ENCODE data around the gene GPR37L1.
"Not testable (repeated sequence)": the region's sequence is repeated elsewhere in the genome, so short reads cannot be mapped to it uniquely, and the experiment has no call there.

Gene GPR37L1

DNA sequence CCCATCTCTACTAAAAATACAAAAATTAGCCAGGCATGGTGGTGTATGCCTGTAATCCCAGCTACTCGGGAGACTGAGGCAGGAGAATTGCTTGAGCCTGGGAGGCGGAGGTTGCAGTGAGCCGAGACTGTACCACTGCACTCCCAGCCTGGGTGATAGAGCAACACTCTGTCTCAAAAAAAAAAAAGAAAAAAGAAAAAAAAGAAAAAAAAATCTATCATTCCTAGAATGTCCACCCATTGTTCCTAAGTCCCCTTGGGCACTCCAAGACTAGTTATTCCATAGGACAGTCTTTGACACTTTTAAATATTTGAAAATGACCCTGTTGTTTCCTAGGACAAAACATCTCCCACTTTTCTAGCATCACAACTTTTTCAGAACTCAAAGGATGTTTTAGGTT, 18.8 kb downstream of the GPR37L1 start:
- not testable (repeated sequence) for H2BK5ac ChIP-seq (ENCODE audit: low read length); H4K91ac ChIP-seq (ENCODE audit: low read depth, low read length, poor library complexity); H3K27ac ChIP-seq (replicated peaks; ENCODE audit: low read length); H3K4me2 ChIP-seq (ENCODE audit: insufficient read depth, low read length, poor library complexity, severe bottlenecking); H2BK12ac ChIP-seq (ENCODE audit: low read length); H2BK120ac ChIP-seq (ENCODE audit: low read depth, low read length); H4K8ac ChIP-seq (ENCODE audit: low read depth, low read length); H2AFZ ChIP-seq (ENCODE audit: low read length); H3K23ac ChIP-seq (ENCODE audit: low read depth, low read length, poor library complexity); H3K9ac ChIP-seq (ENCODE audit: low read depth, low read length, poor library complexity); H3K18ac ChIP-seq (ENCODE audit: low read length); DNase-seq (ENCODE audit: low spot score); H3K4me3 ChIP-seq (ENCODE audit: low read length in 2 of 2); H2BK15ac ChIP-seq (ENCODE audit: low read length); H3K4ac ChIP-seq (ENCODE audit: low read length); H3K9me3 ChIP-seq (replicated peaks in 1 of 2; ENCODE audit: control insufficient read depth in 2 of 2, insufficient read depth in 1 of 2, low read depth in 1 of 2, low read length in 2 of 2); H3K14ac ChIP-seq (ENCODE audit: low read length); H2AK5ac ChIP-seq (ENCODE audit: low read depth, low read length)
- H3K4me1 ChIP-seq (ENCODE audit: control insufficient read depth in 2 of 2, insufficient read depth in 1 of 2, low read depth in 1 of 2, low read length in 2 of 2), result peaks cover 9 to 12% of the 10 kb centered on the region in 2 donors
- H3K27me3 ChIP-seq (ENCODE audit: control insufficient read depth in 3 of 3, insufficient read depth in 3 of 3, low read depth in 1 of 3, low read length in 3 of 3), result peaks cover 0 to 17% (median 8%) of the 10 kb centered on the region in 3 experiments
- WGBS, 2 donors (ENCODE audit: extremely low coverage in 2 of 2, insufficient read length in 2 of 2, insufficient replicate concordance in 1 of 2), result no CpG with 5 or more reads among the region's 3 CpGs
- peaks cover 6 to 25% of the 10 kb centered on the region in 2 donors for H3K36me3 ChIP-seq (replicated peaks in 1 of 2; ENCODE audit: control insufficient read depth in 2 of 2, insufficient read depth in 2 of 2, low read length in 2 of 2)
- H3K79me1 ChIP-seq (ENCODE audit: low read depth, low read length), result peaks cover 12% of the 10 kb centered on the region

DNA sequence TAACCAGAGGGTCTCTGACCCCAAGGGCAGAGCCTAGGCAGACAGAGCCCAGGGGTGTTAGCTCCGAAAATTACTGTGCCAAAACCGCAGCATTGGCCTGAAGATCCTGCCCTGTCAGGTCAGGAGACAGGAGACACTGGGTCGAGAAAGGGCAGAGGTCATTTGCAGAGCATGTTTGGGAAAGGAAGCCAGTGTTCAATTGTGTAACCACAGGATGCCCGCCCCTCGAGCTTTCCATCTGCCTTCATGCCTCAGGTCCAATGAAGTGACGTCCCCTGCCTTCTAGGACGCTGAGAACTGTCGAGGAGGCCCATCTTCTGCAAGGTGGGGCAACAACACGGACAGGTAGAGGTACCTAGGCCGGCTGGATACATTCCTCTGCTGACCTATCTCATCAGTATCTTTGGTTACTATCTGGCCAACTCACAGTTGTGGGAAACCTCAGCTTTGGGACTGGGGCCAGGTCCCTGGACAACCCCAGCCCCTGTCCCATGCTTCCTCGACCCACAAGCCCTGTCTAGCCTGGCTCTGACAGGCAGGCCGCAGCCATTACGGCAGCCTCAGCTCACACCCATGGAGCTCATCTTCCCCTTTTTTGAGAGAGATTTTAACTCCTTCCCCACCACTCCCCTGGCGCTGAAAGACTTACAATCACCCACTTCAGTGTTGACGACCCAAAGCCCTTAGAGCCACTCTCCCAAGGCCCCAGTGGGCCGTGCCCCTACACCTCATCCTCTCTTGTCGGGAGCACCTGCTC, 20.5 kb downstream of the GPR37L1 start:
- no peak overlapping the region for H2BK120ac ChIP-seq (ENCODE audit: low read depth, low read length)
- H3K27ac ChIP-seq (replicated peaks; ENCODE audit: low read length), result no peak overlapping the region
- no peak overlapping the region for H3K23ac ChIP-seq (ENCODE audit: low read depth, low read length, poor library complexity)
- no peak for DNase-seq (ENCODE audit: low spot score)
- H4K8ac ChIP-seq (ENCODE audit: low read depth, low read length), result no peak overlapping the region
- peaks cover 10% of the 10 kb centered on the region for H3K79me1 ChIP-seq (ENCODE audit: low read depth, low read length)
- peak overlapping the region; percentile 27 for H2BK5ac ChIP-seq (ENCODE audit: low read length)
- H3K4me2 ChIP-seq (ENCODE audit: insufficient read depth, low read length, poor library complexity, severe bottlenecking), result peak overlapping the region; percentile 84
- H3K18ac ChIP-seq (ENCODE audit: low read length), result peak overlapping the region; percentile 98
- H3K9me3 ChIP-seq (replicated peaks in 1 of 2; ENCODE audit: control insufficient read depth in 2 of 2, insufficient read depth in 1 of 2, low read depth in 1 of 2, low read length in 2 of 2), result no peaks in the 10 kb centered on the region
- H2BK15ac ChIP-seq (ENCODE audit: low read length), result no peak overlapping the region
- peaks cover 0 to 14% of the 10 kb centered on the region in 2 donors for H3K36me3 ChIP-seq (replicated peaks in 1 of 2; ENCODE audit: control insufficient read depth in 2 of 2, insufficient read depth in 2 of 2, low read length in 2 of 2)
- H3K14ac ChIP-seq (ENCODE audit: low read length), result no peak overlapping the region
- peaks cover 9 to 12% of the 10 kb centered on the region in 2 donors for H3K4me1 ChIP-seq (ENCODE audit: control insufficient read depth in 2 of 2, insufficient read depth in 1 of 2, low read depth in 1 of 2, low read length in 2 of 2)
- peak overlapping the region; percentile 97 for H3K9ac ChIP-seq (ENCODE audit: low read depth, low read length, poor library complexity)
- WGBS, 2 donors (ENCODE audit: extremely low coverage in 2 of 2, insufficient read length in 2 of 2, insufficient replicate concordance in 1 of 2), result no CpG with 5 or more reads among the region's 17 CpGs
- H2AFZ ChIP-seq (ENCODE audit: low read length), result peak overlapping the region; percentile 99
- peaks cover 0 to 34% (median 8%) of the 10 kb centered on the region in 3 experiments for H3K27me3 ChIP-seq (ENCODE audit: control insufficient read depth in 3 of 3, insufficient read depth in 3 of 3, low read depth in 1 of 3, low read length in 3 of 3)
- H3K4ac ChIP-seq (ENCODE audit: low read length), result no peak overlapping the region
- no peak overlapping the region for H4K91ac ChIP-seq (ENCODE audit: low read depth, low read length, poor library complexity)
- H2BK12ac ChIP-seq (ENCODE audit: low read length), result no peak overlapping the region
- H2AK5ac ChIP-seq (ENCODE audit: low read depth, low read length), result peak overlapping the region; percentile 87
- peak overlapping the region; percentile 95 to 98 for H3K4me3 ChIP-seq (ENCODE audit: low read length in 2 of 2)

DNA sequence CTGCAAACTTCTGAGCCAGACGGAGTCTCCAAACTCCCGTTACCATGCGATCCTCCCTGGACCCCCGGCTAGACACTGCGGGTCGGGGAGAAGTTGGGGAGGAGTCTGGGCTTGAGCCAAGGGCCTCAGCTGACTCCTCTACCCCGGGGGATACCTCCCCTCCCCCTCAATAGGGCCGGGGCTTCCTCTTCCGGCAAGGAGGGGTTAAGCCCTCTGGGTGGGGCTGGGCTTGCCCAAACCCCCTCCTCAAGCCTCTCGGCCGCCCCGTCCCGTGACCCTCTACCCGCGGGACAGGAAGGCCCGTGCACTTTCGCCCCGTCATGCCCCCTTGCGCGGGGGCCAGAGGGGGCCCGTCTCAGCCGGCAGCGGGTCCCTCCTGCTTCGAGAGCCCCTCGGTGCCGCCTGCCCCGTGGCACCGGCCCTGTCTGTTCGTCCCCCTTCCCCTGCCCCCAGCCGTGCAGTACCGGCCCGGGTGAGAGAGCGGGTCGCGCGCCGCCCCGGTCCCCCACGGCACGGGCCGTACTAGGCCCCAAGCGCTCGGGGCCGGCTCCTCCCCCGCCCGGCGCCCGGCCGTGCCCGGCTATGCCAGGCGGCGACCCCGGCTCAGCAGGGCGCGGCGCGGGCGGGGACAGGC, 21.2 kb downstream of the GPR37L1 start:
- WGBS, 2 donors (ENCODE audit: extremely low coverage in 2 of 2, insufficient read length in 2 of 2, insufficient replicate concordance in 1 of 2), result no CpG with 5 or more reads among the region's 58 CpGs
- no peak for DNase-seq (ENCODE audit: low spot score)

More for the DNA sequence above, 21.2 kb downstream of the GPR37L1 start:
- Histone ChIP-seq H2BK15ac (ENCODE audit: low read length) (peak overlapping the region; percentile 54), H3K18ac (ENCODE audit: low read length) (peak overlapping the region; percentile 98), H3K27me3 (ENCODE audit: control insufficient read depth in 3 of 3, insufficient read depth in 3 of 3, low read depth in 1 of 3, low read length in 3 of 3) (peaks cover 0 to 37% (median 8%) of the 10 kb centered on the region in 3 experiments), H3K4me3 (ENCODE audit: low read length in 2 of 2) (peak overlapping the region; percentile 95 to 98), H4K91ac (ENCODE audit: low read depth, low read length, poor library complexity) (no peak overlapping the region), H2BK120ac (ENCODE audit: low read depth, low read length) (no peak overlapping the region), H3K23ac (ENCODE audit: low read depth, low read length, poor library complexity) (peak overlapping the region; percentile 80), H3K4me1 (ENCODE audit: control insufficient read depth in 2 of 2, insufficient read depth in 1 of 2, low read depth in 1 of 2, low read length in 2 of 2) (peaks cover 9 to 12% of the 10 kb centered on the region in 2 donors), H3K9me3 (replicated peaks in 1 of 2; ENCODE audit: control insufficient read depth in 2 of 2, insufficient read depth in 1 of 2, low read depth in 1 of 2, low read length in 2 of 2) (peaks cover 0 to 1% of the 10 kb centered on the region in 2 donors), H3K4me2 (ENCODE audit: insufficient read depth, low read length, poor library complexity, severe bottlenecking) (peak overlapping the region; percentile 84), H3K9ac (ENCODE audit: low read depth, low read length, poor library complexity) (peak overlapping the region; percentile 97), H2AK5ac (ENCODE audit: low read depth, low read length) (peak overlapping the region; percentile 65), H3K4ac (ENCODE audit: low read length) (no peak overlapping the region), H2BK12ac (ENCODE audit: low read length) (peak overlapping the region; percentile 42), H2AFZ (ENCODE audit: low read length) (peak overlapping the region; percentile 99), H4K8ac (ENCODE audit: low read depth, low read length) (no peak overlapping the region), H3K36me3 (replicated peaks in 1 of 2; ENCODE audit: control insufficient read depth in 2 of 2, insufficient read depth in 2 of 2, low read length in 2 of 2) (peaks cover 0 to 8% of the 10 kb centered on the region in 2 donors), H3K14ac (ENCODE audit: low read length) (peak overlapping the region; percentile 92), H3K27ac (replicated peaks; ENCODE audit: low read length) (no peak overlapping the region), H2BK5ac (ENCODE audit: low read length) (peak overlapping the region; percentile 27), H3K79me1 (ENCODE audit: low read depth, low read length) (peaks cover 10% of the 10 kb centered on the region)

All from neuronal stem cell (in vitro differentiated cells).